WTC11 (cell line): ENCODE data around the gene TOR4A. TPM values are rescaled to one million over a fixed set of nuclear protein-coding genes. Genes with fewer than 3 reads are reported as not detected.
A peak's percentile ranks its signal among the peaks of the same experiment; 100 is the strongest.

ENCODE experiments used
- ATAC-seq: fragments of 200-7000 bp; cut with Tn5 transposase; 2 replicates; pipeline ENCODE4 v1.10.0; 2021; ENCODE audit warnings: mild to moderate bottlenecking, moderate library complexity
- CTCF ChIA-PET: fragments of 300-600 bp; sonication (Branson Sonifier 250); formaldehyde crosslinking; loops from one replicate; lab custom pipeline; 2021; ENCODE audit warnings: antibody characterized with exemption; lab: Charles Lee
- POLR2A ChIA-PET: fragments of 350-600 bp; sonication (Branson Sonifier 250); formaldehyde crosslinking; loops from one replicate; lab custom pipeline; 2021; ENCODE audit warnings: antibody characterized with exemption; lab: Charles Lee
- DNase-seq: peaks from one replicate; pipeline ENCODE4 v3.0.0; 2021; ENCODE audit warnings: low spot score
- H3K27ac Mint-ChIP-seq: 2 replicates; pipeline ENCODE4 v1.8.0; 2021; ENCODE audit warnings: mixed read lengths
- H3K27me3 Mint-ChIP-seq: 2 replicates; pipeline ENCODE4 v1.8.0; 2021; ENCODE audit warnings: low read depth, mild to moderate bottlenecking, moderate library complexity, mixed read lengths
- H3K36me3 Mint-ChIP-seq: 2 replicates; pipeline ENCODE4 v1.8.0; 2021; ENCODE audit warnings: mixed read lengths
- H3K4me1 Mint-ChIP-seq: 2 replicates; pipeline ENCODE4 v1.8.0; 2022; ENCODE audit warnings: mixed read lengths
- H3K4me3 Mint-ChIP-seq: 2 replicates; pipeline ENCODE4 v1.8.0; 2021; ENCODE audit warnings: mild to moderate bottlenecking, moderate library complexity, mixed read lengths
- H3K9me3 Mint-ChIP-seq: 2 replicates; pipeline ENCODE4 v1.8.0; 2021; ENCODE audit warnings: mixed read lengths
- CBFB ChIP-seq: sonication (generic); formaldehyde crosslinking; IDR thresholded peaks from 2 replicates; pipeline ENCODE4 v1.8.1; 2022; ENCODE audit warnings: mild to moderate bottlenecking, low read depth, missing genetic modification reagents
- CTCF ChIP-seq: fragments of 200-600 bp; IDR thresholded peaks from 2 replicates; pipeline ENCODE4 v1.8.0; 2022; ENCODE audit warnings: antibody characterized with exemption
- ELF4 ChIP-seq: sonication (generic); formaldehyde crosslinking; IDR thresholded peaks from 2 replicates; pipeline ENCODE4 v1.8.1; 2022; ENCODE audit warnings: low read depth, mild to moderate bottlenecking, moderate library complexity, missing genetic modification reagents
- EMX1 ChIP-seq: fragments of 250-450 bp; sonication (Bioruptor Pico); IDR thresholded peaks from 2 replicates; pipeline ENCODE4 v1.8.0; 2021; ENCODE audit warnings: mild to moderate bottlenecking
- ERG ChIP-seq: fragments of 250-450 bp; sonication (Bioruptor Pico); IDR thresholded peaks from 2 replicates; pipeline ENCODE4 v1.8.0; 2021; ENCODE audit warnings: mild to moderate bottlenecking
- ETV6 ChIP-seq: sonication (generic); formaldehyde crosslinking; IDR thresholded peaks from 2 replicates; pipeline ENCODE4 v1.8.1; 2022; ENCODE audit warnings: mild to moderate bottlenecking, missing genetic modification reagents
- FOXK1 ChIP-seq: sonication (generic); formaldehyde crosslinking; IDR thresholded peaks from 2 replicates; pipeline ENCODE4 v1.8.0; 2022; ENCODE audit warnings: mild to moderate bottlenecking, moderate library complexity, missing genetic modification reagents
- FOXP1 ChIP-seq: sonication (generic); formaldehyde crosslinking; IDR thresholded peaks from 2 replicates; pipeline ENCODE4 v1.8.0; 2022; ENCODE audit warnings: missing genetic modification reagents, mild to moderate bottlenecking, moderate library complexity, borderline replicate concordance
- MYBL2 ChIP-seq: sonication (generic); formaldehyde crosslinking; IDR thresholded peaks from 2 replicates; pipeline ENCODE4 v1.8.1; 2023; ENCODE audit warnings: mild to moderate bottlenecking, moderate library complexity, missing genetic modification reagents
- NFATC4 ChIP-seq: fragments of 250-450 bp; sonication (Bioruptor Pico); IDR thresholded peaks from 2 replicates; pipeline ENCODE4 v1.9.0; 2021; ENCODE audit warnings: mild to moderate bottlenecking
- NFE2L1 ChIP-seq: sonication (generic); formaldehyde crosslinking; IDR thresholded peaks from 2 replicates; pipeline ENCODE4 v1.8.1; 2023; ENCODE audit warnings: missing genetic modification reagents
- PRDM15 ChIP-seq: sonication (generic); formaldehyde crosslinking; IDR thresholded peaks from 2 replicates; pipeline ENCODE4 v1.8.0; 2022; ENCODE audit warnings: missing genetic modification reagents
- SMAD3 ChIP-seq: sonication (generic); formaldehyde crosslinking; IDR thresholded peaks from 2 replicates; pipeline ENCODE4 v1.8.0; 2022; ENCODE audit warnings: missing genetic modification reagents, mild to moderate bottlenecking, borderline replicate concordance
- SOX15 ChIP-seq: fragments of 250-450 bp; sonication (Bioruptor Pico); IDR thresholded peaks from 2 replicates; pipeline ENCODE4 v1.9.0; 2021; ENCODE audit warnings: mild to moderate bottlenecking
- SP1 ChIP-seq: sonication (generic); formaldehyde crosslinking; conservative IDR thresholded peaks from 2 replicates; pipeline ENCODE4 v1.8.1; 2022; ENCODE audit warnings: missing genetic modification reagents
- TEAD1 ChIP-seq: sonication (generic); formaldehyde crosslinking; IDR thresholded peaks from 2 replicates; pipeline ENCODE4 v1.8.0; 2022; ENCODE audit warnings: mild to moderate bottlenecking, missing genetic modification reagents
- USF2 ChIP-seq: sonication (generic); formaldehyde crosslinking; IDR thresholded peaks from 2 replicates; pipeline ENCODE4 v1.8.1; 2023; ENCODE audit warnings: mild to moderate bottlenecking, missing genetic modification reagents, moderate library complexity
- ZNF121 ChIP-seq: sonication (generic); formaldehyde crosslinking; IDR thresholded peaks from 2 replicates; pipeline ENCODE4 v1.8.0; 2023; ENCODE audit warnings: missing genetic modification reagents
- ZNF396 ChIP-seq: fragments of 250-450 bp; sonication (Bioruptor Pico); IDR thresholded peaks from 2 replicates; pipeline ENCODE4 v1.8.0; 2021; ENCODE audit warnings: mild to moderate bottlenecking, moderate library complexity, borderline replicate concordance
- ZNF416 ChIP-seq: fragments of 250-450 bp; sonication (Bioruptor Pico); IDR thresholded peaks from 2 replicates; pipeline ENCODE4 v1.9.0; 2021; ENCODE audit warnings: mild to moderate bottlenecking, inconsistent platforms
- ZNF671 ChIP-seq: fragments of 250-450 bp; sonication (Bioruptor Pico); IDR thresholded peaks from 2 replicates; pipeline ENCODE4 v1.8.0; 2021; ENCODE audit warnings: mild to moderate bottlenecking
- total RNA-seq: library from RNA; stranded (reverse); gene quantifications from 3 replicates; pipeline ENCODE4 v1.2.3, GENCODE V29; 2021
- TF ChIP-seq, protein P1 (sequence below): sonication (generic); formaldehyde crosslinking; IDR thresholded peaks from 2 replicates; pipeline ENCODE4 v1.8.0; 2022; ENCODE audit warnings: mild to moderate bottlenecking, missing genetic modification reagents
- TF ChIP-seq, protein P2 (sequence below): sonication (generic); formaldehyde crosslinking; IDR thresholded peaks from 2 replicates; pipeline ENCODE4 v1.8.0; 2023; ENCODE audit warnings: missing genetic modification reagents
- TF ChIP-seq, protein P3 (sequence below): sonication (generic); formaldehyde crosslinking; IDR thresholded peaks from 2 replicates; pipeline ENCODE4 v1.8.1; 2023; ENCODE audit warnings: mild to moderate bottlenecking, missing genetic modification reagents, moderate library complexity
- TF ChIP-seq, protein P4 (sequence below): sonication (generic); formaldehyde crosslinking; IDR thresholded peaks from 2 replicates; pipeline ENCODE4 v1.8.1; 2023; ENCODE audit warnings: mild to moderate bottlenecking, missing genetic modification reagents

Gene TOR4A
- total RNA-seq, 1 experiment from 2014 or later, result 7.3 TPM

DNA sequence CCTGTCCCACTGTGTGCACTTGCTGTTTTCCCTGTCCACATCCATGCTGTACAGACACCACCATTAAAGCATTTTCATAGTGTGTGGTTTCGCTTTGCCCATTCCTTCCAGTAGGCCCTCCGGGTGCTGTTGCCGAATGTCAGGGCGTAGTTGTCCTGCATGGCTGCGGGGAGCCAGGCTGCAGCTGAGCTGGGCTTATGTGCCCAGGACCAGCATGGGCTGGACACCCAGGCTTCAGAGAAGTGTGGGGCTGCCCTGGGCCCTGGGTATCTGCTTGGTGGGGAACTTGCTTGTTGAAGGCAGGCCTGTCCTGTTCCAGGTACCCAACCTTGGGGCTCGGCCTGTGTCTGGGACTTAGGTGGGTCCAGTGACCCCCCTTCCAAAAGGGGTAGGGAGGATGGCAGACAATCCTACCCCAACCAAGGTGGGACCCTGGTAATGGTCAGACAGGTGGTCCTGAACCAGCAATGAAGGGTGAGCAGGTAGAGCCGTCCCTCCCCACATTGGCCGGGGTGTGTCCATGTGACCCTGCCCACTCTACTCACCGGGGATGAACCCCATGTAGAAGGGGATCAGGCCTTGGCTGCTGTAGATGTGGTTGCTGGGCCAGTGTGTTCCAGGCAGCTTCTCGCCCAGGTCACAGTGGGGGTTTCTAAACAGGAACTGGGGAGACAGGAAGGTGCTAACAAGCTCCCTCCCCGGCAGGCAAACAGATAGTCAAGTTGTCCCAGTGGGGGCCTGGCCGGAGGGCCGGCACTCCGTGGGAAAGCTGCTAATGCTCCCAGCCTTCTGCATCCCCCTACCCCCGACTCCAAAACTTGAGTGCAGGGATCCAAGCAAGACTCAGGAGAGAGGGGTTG lies 33.7 kb upstream of the TOR4A start:
- Mint-ChIP-seq H3K36me3 (peaks cover 20% of the 10 kb centered on the region), H3K9me3 (no peaks in the 10 kb centered on the region), H3K4me1 (peaks cover 31% of the 10 kb centered on the region), H3K27me3 (peaks cover 4% of the 10 kb centered on the region), H3K4me3 (peak overlapping the region; percentile 81), H3K27ac (peak overlapping the region; percentile 70)
- DNase-seq (no peak), ATAC-seq (no peak)
- CTCF ChIA-PET, result interaction anchor here (0.6 to 2.3 kb wide), 15 partner anchors 9 to 214 kb away, joined by 3 to 12 read pairs (median 4); partner anchors contain the start of genes NELFB, RNF224, SAPCD2 and TOR4A
- POLR2A ChIA-PET, result interaction anchor here (0.5 to 2.1 kb wide), 3 partner anchors 10 to 43 kb away, joined by 3 to 9 read pairs (median 4); no protein-coding TSS in a partner anchor
- TF ChIP-seq FOXP1 (CRISPR knock-in tag) (0 out of 2 replicates have a peak, but pooled peaks have one; percentile 67), PRDM15 (CRISPR knock-in tag) (0 out of 2 replicates have a peak, but pooled peaks have one; percentile 14), ERG (CRISPR knock-in tag) (0 out of 2 replicates have a peak, but pooled peaks have one; percentile 53), SOX15 (CRISPR knock-in tag) (no peak), SP1 (CRISPR knock-in tag) (0 out of 2 replicates have a peak, but pooled peaks have one; percentile 19), CBFB (CRISPR knock-in tag) (no peak), ZNF416 (peak; percentile 40; the same call in 1 of the 2 replicates), EMX1 (CRISPR knock-in tag) (peak; percentile 86), ZNF671 (CRISPR knock-in tag) (peak; percentile 17; the same call in 1 of the 2 replicates), ZNF396 (CRISPR knock-in tag) (no peak), ELF4 (CRISPR knock-in tag) (no peak), ETV6 (CRISPR knock-in tag) (0 out of 2 replicates have a peak, but pooled peaks have one; percentile 36), CTCF (no peak), NFATC4 (CRISPR knock-in tag) (0 out of 2 replicates have a peak, but pooled peaks have one; percentile 53), TEAD1 (CRISPR knock-in tag) (peak; percentile 49; the same call in 1 of the 2 replicates), ZNF121 (CRISPR knock-in tag) (0 out of 2 replicates have a peak, but pooled peaks have one; percentile 4), USF2 (CRISPR knock-in tag) (peak; percentile 64), NFE2L1 (CRISPR knock-in tag) (0 out of 2 replicates have a peak, but pooled peaks have one; percentile 37), SMAD3 (CRISPR knock-in tag) (no peak), FOXK1 (CRISPR knock-in tag) (no peak), MYBL2 (CRISPR knock-in tag) (0 out of 2 replicates have a peak, but pooled peaks have one; percentile 43)
- TF ChIP-seq, protein P1, sequence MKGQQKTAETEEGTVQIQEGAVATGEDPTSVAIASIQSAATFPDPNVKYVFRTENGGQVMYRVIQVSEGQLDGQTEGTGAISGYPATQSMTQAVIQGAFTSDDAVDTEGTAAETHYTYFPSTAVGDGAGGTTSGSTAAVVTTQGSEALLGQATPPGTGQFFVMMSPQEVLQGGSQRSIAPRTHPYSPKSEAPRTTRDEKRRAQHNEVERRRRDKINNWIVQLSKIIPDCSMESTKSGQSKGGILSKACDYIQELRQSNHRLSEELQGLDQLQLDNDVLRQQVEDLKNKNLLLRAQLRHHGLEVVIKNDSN (CRISPR knock-in tag), result peak; percentile 64; the same call in 1 of the 2 replicates
- TF ChIP-seq, protein P2, sequence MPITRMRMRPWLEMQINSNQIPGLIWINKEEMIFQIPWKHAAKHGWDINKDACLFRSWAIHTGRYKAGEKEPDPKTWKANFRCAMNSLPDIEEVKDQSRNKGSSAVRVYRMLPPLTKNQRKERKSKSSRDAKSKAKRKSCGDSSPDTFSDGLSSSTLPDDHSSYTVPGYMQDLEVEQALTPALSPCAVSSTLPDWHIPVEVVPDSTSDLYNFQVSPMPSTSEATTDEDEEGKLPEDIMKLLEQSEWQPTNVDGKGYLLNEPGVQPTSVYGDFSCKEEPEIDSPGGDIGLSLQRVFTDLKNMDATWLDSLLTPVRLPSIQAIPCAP (CRISPR knock-in tag), result peak; percentile 40; the same call in 1 of the 2 replicates
- TF ChIP-seq, protein P3, sequence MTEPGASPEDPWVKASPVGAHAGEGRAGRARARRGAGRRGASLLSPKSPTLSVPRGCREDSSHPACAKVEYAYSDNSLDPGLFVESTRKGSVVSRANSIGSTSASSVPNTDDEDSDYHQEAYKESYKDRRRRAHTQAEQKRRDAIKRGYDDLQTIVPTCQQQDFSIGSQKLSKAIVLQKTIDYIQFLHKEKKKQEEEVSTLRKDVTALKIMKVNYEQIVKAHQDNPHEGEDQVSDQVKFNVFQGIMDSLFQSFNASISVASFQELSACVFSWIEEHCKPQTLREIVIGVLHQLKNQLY (CRISPR knock-in tag), result no peak
- TF ChIP-seq, protein P4, sequence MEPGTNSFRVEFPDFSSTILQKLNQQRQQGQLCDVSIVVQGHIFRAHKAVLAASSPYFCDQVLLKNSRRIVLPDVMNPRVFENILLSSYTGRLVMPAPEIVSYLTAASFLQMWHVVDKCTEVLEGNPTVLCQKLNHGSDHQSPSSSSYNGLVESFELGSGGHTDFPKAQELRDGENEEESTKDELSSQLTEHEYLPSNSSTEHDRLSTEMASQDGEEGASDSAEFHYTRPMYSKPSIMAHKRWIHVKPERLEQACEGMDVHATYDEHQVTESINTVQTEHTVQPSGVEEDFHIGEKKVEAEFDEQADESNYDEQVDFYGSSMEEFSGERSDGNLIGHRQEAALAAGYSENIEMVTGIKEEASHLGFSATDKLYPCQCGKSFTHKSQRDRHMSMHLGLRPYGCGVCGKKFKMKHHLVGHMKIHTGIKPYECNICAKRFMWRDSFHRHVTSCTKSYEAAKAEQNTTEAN (CRISPR knock-in tag), result 0 out of 2 replicates have a peak, but pooled peaks have one; percentile 47
